Spleen (tissue), 11 donors: ENCODE results near the gene IL17REL. TPM values are rescaled to one million over a fixed set of nuclear protein-coding genes. Genes with fewer than 3 reads are reported as not detected.

Source experiments
- DNase-seq: peaks from one replicate; pipeline ENCODE4 v3.0.0-alpha.2; 2020
- H3K27ac ChIP-seq, 8 donors: fragments of 200-600 bp; sonication (generic) in 7 of 8; 1 replicate in 4 of 8; 2 replicates in 4 of 8; pipeline versions ENCODE4 v1.5.0 to v1.8.0; 2016 to 2021; ENCODE audit warnings: inconsistent platforms in 4 of 8, mild to moderate bottlenecking in 4 of 8, moderate library complexity in 1 of 8
- H3K27me3 ChIP-seq, 7 donors: fragments of 200-600 bp; sonication (generic) in 6 of 7; replicated peaks in 1 of 7; 1 replicate in 4 of 7; 2 replicates in 3 of 7; pipeline versions ENCODE4 v1.5.0 to v1.8.0; 2016 to 2021; ENCODE audit warnings: inconsistent platforms in 3 of 7, mild to moderate bottlenecking in 1 of 7
- H3K36me3 ChIP-seq, 6 donors: fragments of 200-600 bp; sonication (generic) in 5 of 6; 1 replicate in 4 of 6; 2 replicates in 2 of 6; pipeline versions ENCODE4 v1.5.0 to v1.8.0; 2016 to 2021; ENCODE audit warnings: inconsistent platforms in 2 of 6
- H3K4me1 ChIP-seq, 6 donors: fragments of 200-600 bp; sonication (generic) in 5 of 6; 1 replicate in 3 of 6; 2 replicates in 3 of 6; pipeline versions ENCODE4 v1.5.0 to v1.8.0; 2016 to 2021; ENCODE audit warnings: inconsistent platforms in 3 of 6
- H3K4me3 ChIP-seq, 8 donors: fragments of 200-600 bp; sonication (generic) in 7 of 8; 1 replicate in 4 of 8; 2 replicates in 4 of 8; pipeline versions ENCODE4 v1.5.0 to v1.8.0; 2016 to 2021; ENCODE audit warnings: inconsistent platforms in 4 of 8, mild to moderate bottlenecking in 4 of 8, moderate library complexity in 2 of 8
- H3K9me3 ChIP-seq, 8 donors: fragments of 200-600 bp; sonication (generic) in 7 of 8; 1 replicate in 4 of 8; 2 replicates in 4 of 8; pipeline versions ENCODE4 v1.5.0 to v1.8.0; 2016 to 2021; ENCODE audit warnings: inconsistent platforms in 4 of 8
- CTCF ChIP-seq, 11 experiments: fragments of 200-600 bp in 7 of 11; fragments of 450-650 bp in 4 of 11; sonication (generic) in 4 of 11; IDR thresholded peaks in 8 of 11; conservative IDR thresholded peaks in 3 of 11; 1 replicate in 7 of 11; 2 replicates in 4 of 11; pipeline versions ENCODE4 v1.4.0 to v1.8.0; 2016 to 2021; ENCODE audit warnings: antibody characterized with exemption in 11 of 11, inconsistent platforms in 4 of 11, mild to moderate bottlenecking in 1 of 11
- POLR2A ChIP-seq, 3 donors: fragments of 450-650 bp; IDR thresholded peaks; one replicate each; pipeline ENCODE4 v1.5.1; 2017; ENCODE audit warnings: antibody characterized with exemption in 3 of 3, mild to moderate bottlenecking in 1 of 3
- POLR2AphosphoS5 ChIP-seq, 3 donors: sonication (generic); formaldehyde crosslinking; IDR thresholded peaks; one replicate each; pipeline ENCODE4 v1.5.1; 2017; ENCODE audit warnings: antibody characterized with exemption in 3 of 3
- WGBS, 5 donors: extraction: QIAGEN DNeasy Blood & Tissue Kit in 3 of 5; methylation state at CpG; one replicate each; pipeline versions ENCODE4 v1.1.5 to v1.1.7; 2013 to 2018; 5-methylcytosine and 5-hydroxymethylcytosine counted together
- intact Hi-C: fragments of 100-400 bp; cut with DNase I; formaldehyde crosslinking; loops from one replicate; pipeline ENCODE4 v1.15.0; 2023; ENCODE audit warnings: low total_unique reads
- polyA plus RNA-seq, 3 donors: library from polyadenylated mRNA; stranded (reverse); fragments of 200-250 nt; gene quantifications; one replicate each; pipeline ENCODE4 v1.2.1, GENCODE V29; 2013
- total RNA-seq, 7 donors: library from RNA; depleted of rRNA in 3 of 7; stranded (reverse); fragments of >200 nt in 3 of 7; fragmentation: NEBNext Ultra II Directional in 4 of 7; extraction: Animal tissue kit (Norgen Biotek cat#: 25700) in 4 of 7; gene quantifications; one replicate each; pipeline versions ENCODE4 v1.1.0 to v1.2.1, GENCODE V29; 2016 to 2021
- donor health status: healthy with polysubstance abuse.
- donor health status: DM: no; HTN: no; CAD: no; lungs with moderate emphysema.
- donor health status: DM: no; HTN: no; CAD: no.
- donor health status: Bipolar disorder and iron deficiency.
- donor health status: healthy.
- donor health status: DM: no; HTN: no; CAD: no.
- donor health status: DM: yes; HTN: yes; CAD: no.

Gene IL17REL
- total and polyA plus RNA-seq, 10 donors = 0.21 to 1.9 (median 0.83) TPM

GRCh38 chr22:49954991-49955580, 57.5 kb downstream of the IL17REL start:
- intact Hi-C loops = no loop called here
- no peaks in the 10 kb centered on the region for H3K9me3 ChIP-seq
- no peak overlapping the region for H3K4me3 ChIP-seq
- no peaks in the 10 kb centered on the region for H3K36me3 ChIP-seq
- 77 to 88% (median 80%) methylated on average over 6 to 15 of the region's 15 CpGs for WGBS, 5 donors
- H3K27me3 ChIP-seq = no peaks in the 10 kb centered on the region
- peaks cover 9 to 80% (median 56%) of the 10 kb centered on the region in 6 donors for H3K4me1 ChIP-seq
- TF ChIP-seq POLR2AphosphoS5 (IDR thresholded peaks at IDR 0.05) (no peak), CTCF (IDR thresholded peaks at IDR 0.05 in 8 of 11, conservative IDR thresholded peaks at IDR 0.05 in 3 of 11) (no peak), POLR2A (IDR thresholded peaks at IDR 0.05) (no peak)
- peak; percentile 75 for DNase-seq
- H3K27ac ChIP-seq = peak overlapping the region in 5 of 8 donors; percentile 71 to 92 (median 85)

DNA sequence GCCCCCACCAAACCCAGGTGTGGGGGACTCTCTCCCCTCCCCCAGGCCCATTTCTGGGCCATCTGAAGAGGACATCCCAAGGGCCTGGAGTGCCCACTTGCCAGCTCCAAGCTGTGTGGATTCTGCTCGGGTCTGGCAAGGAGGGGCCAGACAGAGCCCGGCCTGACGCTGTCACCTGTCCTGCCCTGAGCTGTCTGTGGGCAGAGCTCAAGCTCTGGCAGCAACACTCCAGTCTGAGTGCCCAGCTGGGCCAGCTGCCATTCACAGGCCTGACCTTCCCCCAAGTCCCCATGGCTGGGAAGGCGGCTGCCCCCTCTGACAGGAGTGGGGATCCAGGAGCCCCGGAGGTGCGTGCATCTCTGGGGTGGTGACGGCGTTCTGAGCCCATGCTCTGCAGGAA, 58.2 kb downstream of the IL17REL start:
- Histone ChIP-seq H3K9me3 (no peaks in the 10 kb centered on the region), H3K36me3 (no peaks in the 10 kb centered on the region), H3K27ac (peak overlapping the region in 7 of 8 donors; percentile 71 to 92 (median 77)), H3K27me3 (no peaks in the 10 kb centered on the region), H3K4me3 (no peak overlapping the region), H3K4me1 (peaks cover 4 to 73% (median 49%) of the 10 kb centered on the region in 6 donors)
- intact Hi-C loops = no loop called here
- no peak for TF ChIP-seq CTCF (IDR thresholded peaks at IDR 0.05 in 8 of 11, conservative IDR thresholded peaks at IDR 0.05 in 3 of 11)
- TF ChIP-seq POLR2A (IDR thresholded peaks at IDR 0.05) = no peak
- TF ChIP-seq POLR2AphosphoS5 (IDR thresholded peaks at IDR 0.05) = no peak
- 60 to 95% (median 91%) methylated on average over 1 to 8 of the region's 8 CpGs; no CpG with 5 or more reads in 1 of the 5 donors for WGBS, 5 donors
- DNase-seq = peak; percentile 76

DNA sequence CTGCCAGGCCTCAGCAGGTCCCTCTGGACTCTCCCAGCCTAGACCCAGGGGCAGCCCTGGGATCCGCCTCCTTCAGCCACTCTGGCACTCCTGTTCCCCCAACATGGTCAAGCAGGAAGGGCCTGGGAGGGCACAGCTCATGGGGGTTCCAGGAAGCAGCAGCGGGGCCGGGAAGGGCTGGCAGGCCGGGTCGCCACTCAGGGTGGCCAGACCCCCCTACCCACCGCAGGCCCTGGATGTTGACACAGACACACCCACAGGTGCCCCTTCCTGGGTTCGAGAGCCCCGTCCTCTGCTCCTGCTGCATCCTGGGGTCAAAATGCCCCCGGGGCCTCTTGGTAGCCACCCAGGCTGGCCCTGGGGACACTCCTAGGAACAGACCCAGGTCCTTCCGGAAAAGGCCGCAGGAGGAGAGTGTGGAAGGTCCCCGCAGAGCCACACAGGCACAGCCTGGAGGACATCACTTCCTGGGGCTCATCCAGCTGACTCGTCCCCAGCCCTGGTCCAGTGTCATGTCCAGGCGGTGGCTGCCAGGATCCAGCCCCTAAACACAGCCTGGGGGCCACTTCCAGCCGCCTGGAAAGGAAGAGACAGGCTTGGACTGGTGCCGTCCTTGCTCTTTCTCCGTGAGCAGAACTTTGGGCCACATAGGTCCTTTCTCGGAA, 58.8 kb downstream of the IL17REL start:
- Histone ChIP-seq H3K9me3 (no peaks in the 10 kb centered on the region), H3K36me3 (no peaks in the 10 kb centered on the region), H3K27ac (peak overlapping the region in 7 of 8 donors; percentile 71 to 92 (median 77)), H3K4me1 (peaks cover 2 to 67% (median 44%) of the 10 kb centered on the region in 6 donors), H3K27me3 (no peaks in the 10 kb centered on the region), H3K4me3 (peak overlapping the region in 1 of 8 donors; percentile 43)
- TF ChIP-seq POLR2A (IDR thresholded peaks at IDR 0.05) = no peak
- TF ChIP-seq POLR2AphosphoS5 (IDR thresholded peaks at IDR 0.05) = peak; percentile 1 to 59 (median 14)
- no peak for TF ChIP-seq CTCF (IDR thresholded peaks at IDR 0.05 in 8 of 11, conservative IDR thresholded peaks at IDR 0.05 in 3 of 11)
- DNase-seq = no peak
- 63 to 79% (median 74%) methylated on average over 9 to 18 of the region's 18 CpGs for WGBS, 5 donors
- intact Hi-C loops = no loop called here

DNA sequence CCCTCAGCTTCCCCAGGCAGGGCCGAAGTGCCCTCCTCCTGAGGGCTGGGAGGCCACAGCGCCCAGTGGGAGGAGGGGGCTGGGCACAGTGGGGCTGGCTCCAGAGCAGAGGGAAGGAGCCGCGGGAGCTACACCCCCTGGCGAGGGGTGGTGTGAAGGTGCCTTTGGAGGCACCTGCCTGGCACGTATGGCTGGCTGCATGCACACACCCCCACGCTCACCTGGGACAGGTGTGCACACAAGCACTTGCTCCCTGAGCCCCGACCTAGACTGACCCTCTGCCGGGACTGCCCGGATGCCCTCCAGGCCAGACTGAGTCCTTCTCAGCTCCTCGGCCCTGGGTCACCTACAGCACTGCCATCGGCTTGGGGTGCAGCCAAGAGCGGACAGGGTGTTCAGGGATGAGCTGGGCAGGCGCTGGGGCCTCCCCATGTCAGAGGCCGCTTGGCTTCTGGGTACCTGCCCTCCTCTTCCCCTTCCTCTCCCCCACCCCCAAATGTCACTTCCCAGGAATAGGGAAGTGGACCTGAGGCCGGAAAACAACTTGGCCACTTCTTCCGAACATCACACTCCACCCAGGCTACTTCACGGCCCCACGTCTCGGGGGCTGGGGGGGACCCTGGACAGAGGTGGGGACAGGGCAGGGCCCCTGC, 59.4 kb downstream of the IL17REL start:
- no peaks in the 10 kb centered on the region for H3K9me3 ChIP-seq
- DNase-seq = no peak
- TF ChIP-seq POLR2AphosphoS5 (IDR thresholded peaks at IDR 0.05) (peak; percentile 2 to 69 (median 20)), POLR2A (IDR thresholded peaks at IDR 0.05) (no peak)
- H3K4me1 ChIP-seq = peaks cover 2 to 63% (median 43%) of the 10 kb centered on the region in 6 donors
- intact Hi-C loops = no loop called here
- no peaks in the 10 kb centered on the region for H3K27me3 ChIP-seq
- H3K27ac ChIP-seq = peak overlapping the region in 7 of 8 donors; percentile 71 to 92 (median 77)
- H3K36me3 ChIP-seq = no peaks in the 10 kb centered on the region
- H3K4me3 ChIP-seq = peak overlapping the region in 1 of 8 donors; percentile 43
- 60 to 83% (median 73%) methylated on average over 14 to 20 of the region's 20 CpGs for whole genome bisulfite sequencing, 5 donors
